Gastrocnemius medialis (tissue), 4 donors: ENCODE measurements around the gene SH3GL2.

Experiments
- POLR2A ChIP-seq, 2 donors: fragments of 450-650 bp; IDR thresholded peaks; one replicate each; pipeline ENCODE4 v1.6.1; 2017; ENCODE audit warnings: antibody characterized with exemption in 2 of 2, mild to moderate bottlenecking in 2 of 2, moderate library complexity in 2 of 2
- TF ChIP-seq, protein P1 (sequence below), 5 experiments: fragments of 450-650 bp in 3 of 5; fragments of 200-600 bp in 2 of 5; sonication (generic) in 2 of 5; IDR thresholded peaks in 4 of 5; conservative IDR thresholded peaks in 1 of 5; 1 replicate in 4 of 5; 2 replicates in 1 of 5; pipeline ENCODE4 v1.5.1; 2016 to 2019; ENCODE audit warnings: antibody characterized with exemption in 5 of 5, mild to moderate bottlenecking in 3 of 5, moderate library complexity in 3 of 5

DNA sequence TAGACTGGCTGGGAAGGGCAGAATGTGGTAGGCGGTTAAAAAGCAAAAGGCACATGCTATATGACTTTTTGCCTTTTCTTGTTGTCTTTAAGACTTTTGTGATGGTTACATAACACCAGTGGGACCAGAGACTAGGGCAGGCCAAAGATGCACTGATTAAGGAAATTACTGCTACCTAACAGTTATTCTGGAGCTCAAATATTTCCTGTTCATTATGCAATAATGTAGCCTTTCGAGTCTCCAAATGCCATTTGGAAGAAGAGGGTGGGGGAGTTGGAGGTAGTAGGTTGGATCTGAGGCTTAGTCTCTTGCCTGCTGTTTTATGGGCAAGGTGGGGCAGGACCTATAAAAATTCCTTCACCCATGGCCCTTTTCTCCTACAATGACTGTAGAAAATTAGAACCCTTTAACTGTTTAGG lies 51.7 kb downstream of the SH3GL2 start:
- TF ChIP-seq, protein P1, sequence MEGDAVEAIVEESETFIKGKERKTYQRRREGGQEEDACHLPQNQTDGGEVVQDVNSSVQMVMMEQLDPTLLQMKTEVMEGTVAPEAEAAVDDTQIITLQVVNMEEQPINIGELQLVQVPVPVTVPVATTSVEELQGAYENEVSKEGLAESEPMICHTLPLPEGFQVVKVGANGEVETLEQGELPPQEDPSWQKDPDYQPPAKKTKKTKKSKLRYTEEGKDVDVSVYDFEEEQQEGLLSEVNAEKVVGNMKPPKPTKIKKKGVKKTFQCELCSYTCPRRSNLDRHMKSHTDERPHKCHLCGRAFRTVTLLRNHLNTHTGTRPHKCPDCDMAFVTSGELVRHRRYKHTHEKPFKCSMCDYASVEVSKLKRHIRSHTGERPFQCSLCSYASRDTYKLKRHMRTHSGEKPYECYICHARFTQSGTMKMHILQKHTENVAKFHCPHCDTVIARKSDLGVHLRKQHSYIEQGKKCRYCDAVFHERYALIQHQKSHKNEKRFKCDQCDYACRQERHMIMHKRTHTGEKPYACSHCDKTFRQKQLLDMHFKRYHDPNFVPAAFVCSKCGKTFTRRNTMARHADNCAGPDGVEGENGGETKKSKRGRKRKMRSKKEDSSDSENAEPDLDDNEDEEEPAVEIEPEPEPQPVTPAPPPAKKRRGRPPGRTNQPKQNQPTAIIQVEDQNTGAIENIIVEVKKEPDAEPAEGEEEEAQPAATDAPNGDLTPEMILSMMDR (IDR thresholded peaks at IDR 0.05 in 4 of 5, conservative IDR thresholded peaks at IDR 0.05 in 1 of 5) = no peak
- no peak for TF ChIP-seq POLR2A (IDR thresholded peaks at IDR 0.05)
